Measurements from ENCODE around the gene FAM3B. TPM values are rescaled to one million over a fixed set of nuclear protein-coding genes. Genes with fewer than 3 reads are reported as not detected.

Gene FAM3B
- total and polyA plus RNA-seq, 9 of the 15 experiments (the other 6 are each of a cell fraction or from before 2014, with no cell fraction given): 0.04 to 0.18 (median 0.12) TPM; not detected in 5

DNA sequence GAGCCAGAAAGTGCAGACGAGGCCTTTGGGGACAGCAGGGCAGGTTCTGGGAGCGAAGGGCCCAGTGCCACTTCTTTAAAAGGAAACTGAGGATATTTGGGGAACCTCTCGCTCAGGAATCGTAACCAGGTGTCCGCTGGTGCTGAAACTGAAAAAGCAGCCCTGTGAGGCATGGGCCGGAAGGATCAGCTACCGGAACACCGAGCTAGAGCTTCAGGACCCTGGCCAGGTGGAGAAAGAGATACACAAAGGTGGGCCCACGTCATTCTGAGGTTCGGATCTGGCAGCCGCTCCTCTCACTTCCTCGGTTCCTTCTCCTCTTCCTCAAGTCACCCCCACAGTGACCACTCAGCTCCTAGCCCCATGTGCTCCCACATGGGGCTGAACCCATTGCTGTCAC lies 63.3 kb downstream of the FAM3B start:
- TF ChIP-seq JUN (IDR thresholded peaks at IDR 0.05; ENCODE audit: borderline replicate concordance, low read depth, low read length) (no peak), JUN (CRISPR knock-in tag; IDR thresholded peaks at IDR 0.05; ENCODE audit: borderline replicate concordance) (no peak), DDX20 (tag; IDR thresholded peaks at IDR 0.05; ENCODE audit: low read depth) (no peak), MCM5 (IDR thresholded peaks at IDR 0.05; ENCODE audit: low read depth) (no peak), CREB1 (IDR thresholded peaks at IDR 0.05) (no peak), CREB1 (CRISPR knock-in tag; IDR thresholded peaks at IDR 0.05) (no peak), GATAD2B (IDR thresholded peaks at IDR 0.05; ENCODE audit: borderline replicate concordance) (no peak), MEIS2 (IDR thresholded peaks at IDR 0.05; ENCODE audit: partially characterized antibody) (no peak), SNRNP70 (optimal IDR thresholded peaks at IDR 0.05; ENCODE audit: low read depth, low read length) (no peak), SIRT6 (IDR thresholded peaks at IDR 0.05; ENCODE audit: low read depth, low read length) (no peak)
- TF ChIP-seq, protein P1, sequence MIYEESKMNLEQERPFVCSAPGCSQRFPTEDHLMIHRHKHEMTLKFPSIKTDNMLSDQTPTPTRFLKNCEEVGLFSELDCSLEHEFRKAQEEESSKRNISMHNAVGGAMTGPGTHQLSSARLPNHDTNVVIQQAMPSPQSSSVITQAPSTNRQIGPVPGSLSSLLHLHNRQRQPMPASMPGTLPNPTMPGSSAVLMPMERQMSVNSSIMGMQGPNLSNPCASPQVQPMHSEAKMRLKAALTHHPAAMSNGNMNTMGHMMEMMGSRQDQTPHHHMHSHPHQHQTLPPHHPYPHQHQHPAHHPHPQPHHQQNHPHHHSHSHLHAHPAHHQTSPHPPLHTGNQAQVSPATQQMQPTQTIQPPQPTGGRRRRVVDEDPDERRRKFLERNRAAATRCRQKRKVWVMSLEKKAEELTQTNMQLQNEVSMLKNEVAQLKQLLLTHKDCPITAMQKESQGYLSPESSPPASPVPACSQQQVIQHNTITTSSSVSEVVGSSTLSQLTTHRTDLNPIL (CRISPR knock-in tag; IDR thresholded peaks at IDR 0.05): no peak
- intact Hi-C loops (cut with micrococcal nuclease): no loop called here

More for the DNA sequence above, 63.3 kb downstream of the FAM3B start:
- Histone ChIP-seq H3K4me3 (no peak overlapping the region), H3K27me3 (ENCODE audit: control insufficient read depth in 2 of 2, insufficient read depth in 2 of 2, low read length in 2 of 2) (peaks cover 2 to 39% of the 10 kb centered on the region in 2 experiments; a peak in 3 of 5 replicates), H3K9ac (ENCODE audit: insufficient read depth in 1 of 2, low read depth in 2 of 2, low read length in 2 of 2) (no peak overlapping the region), H3K9me3 (replicated peaks; ENCODE audit: control insufficient read depth, insufficient read depth, low read depth, low read length) (no peaks in the 10 kb centered on the region), H4K20me1 (replicated peaks; ENCODE audit: control insufficient read depth, insufficient read depth, low read length) (peaks cover 7% of the 10 kb centered on the region; the same call in 1 of the 2 replicates), H3K9me1 (ENCODE audit: control insufficient read depth, insufficient read depth, low read length) (no peaks in the 10 kb centered on the region), H3K79me2 (ENCODE audit: control insufficient read depth, insufficient read depth, low read length) (no peaks in the 10 kb centered on the region), H2AFZ (ENCODE audit: low read depth, low read length) (no peak overlapping the region), H3K36me3 (ENCODE audit: control insufficient read depth, insufficient read depth, low read length) (no peaks in the 10 kb centered on the region), H3K4me1 (replicated peaks in 1 of 2; ENCODE audit: control insufficient read depth in 2 of 2, insufficient read depth in 2 of 2, low read length in 2 of 2) (no peaks in the 10 kb centered on the region), H3K27ac (ENCODE audit: extremely low read depth, low read depth, low read length) (no peak overlapping the region), H3K4me2 (ENCODE audit: insufficient read depth, low read length) (no peak overlapping the region)
- 2% methylated on average over 12 of the region's 12 CpGs for WGBS (ENCODE audit: insufficient coverage, low coverage, missing lambda C conversion rate)
- POLR2A ChIA-PET: no interaction called here
- no peak for DNase-seq (ENCODE audit: extremely low read depth in 1 of 4, low spot score in 3 of 4)
- no peak for ATAC-seq
- in situ Hi-C loops (cut with MboI): no loop called here
- FAIRE-seq: no peak
- CTCF ChIA-PET (ENCODE audit: low intra/inter-chr PET ratio): no interaction called here
- BruUV-seq (replicated peaks): no TSS peak
